ENCODE data around the gene STARD3. TPM values are rescaled to one million over a fixed set of nuclear protein-coding genes. Genes with fewer than 3 reads are reported as not detected.

STARD3 gene
- total RNA-seq, 1 donor from 2014 or later: 51.2 TPM

DNA sequence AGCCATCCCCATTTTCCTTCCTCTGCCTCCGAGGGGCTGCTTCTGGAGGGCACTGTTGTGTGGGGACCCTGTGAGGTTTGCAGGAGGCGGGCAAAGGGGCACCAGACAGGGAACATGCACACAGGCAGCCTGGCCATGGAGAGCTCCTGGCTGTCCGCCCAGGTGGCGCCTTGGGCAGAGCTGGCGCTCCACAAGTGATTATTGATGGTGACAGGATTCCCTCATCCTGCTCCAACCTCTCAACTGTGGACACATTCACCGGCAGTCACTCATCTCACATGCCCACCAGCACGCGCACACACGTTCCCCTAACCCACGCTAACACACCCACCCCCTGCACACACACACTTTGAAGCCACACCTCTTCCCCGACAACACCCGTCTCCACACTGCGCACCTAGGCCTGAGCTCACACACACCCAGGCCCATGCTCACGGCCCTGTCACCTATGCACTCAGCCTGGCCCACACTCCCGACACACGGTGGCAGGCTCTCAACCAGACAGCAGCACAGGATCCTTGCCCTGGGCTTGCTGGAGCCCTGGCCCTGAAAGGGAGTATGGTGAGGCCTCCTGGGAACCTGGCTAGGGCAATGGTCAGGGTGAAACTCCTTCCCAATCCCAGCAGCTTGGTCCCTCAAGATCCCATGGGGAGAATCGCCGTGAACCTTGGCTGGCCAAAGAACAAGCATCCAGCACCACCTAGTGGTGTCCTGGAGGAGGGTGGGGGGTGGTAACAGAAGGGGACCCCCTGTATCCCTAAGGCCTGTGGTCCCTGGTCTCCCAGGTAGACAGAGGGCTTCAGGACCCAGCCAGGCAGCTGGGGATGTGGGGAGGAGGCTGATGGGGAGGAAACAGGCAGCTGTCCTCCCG lies 34.9 kb downstream of the STARD3 start:
- H3K27ac Mint-ChIP-seq (ENCODE audit: unreplicated experiment): no peak overlapping the region
- H2AFZ ChIP-seq (ENCODE audit: low read depth, low read length): no peak overlapping the region
- no peaks in the 10 kb centered on the region for H3K36me3 Mint-ChIP-seq (ENCODE audit: low read depth, unreplicated experiment)
- H3K27me3 Mint-ChIP-seq (ENCODE audit: low read depth, unreplicated experiment): peaks cover 46% of the 10 kb centered on the region
- H3K9me3 Mint-ChIP-seq (ENCODE audit: unreplicated experiment): no peaks in the 10 kb centered on the region
- peaks cover 25% of the 10 kb centered on the region for H3K27me3 ChIP-seq (ENCODE audit: insufficient read depth, low read length)
- peaks cover 3% of the 10 kb centered on the region for H3K4me1 ChIP-seq (ENCODE audit: insufficient read depth, low read length)
- TF ChIP-seq EZH2 (IDR thresholded peaks at IDR 0.05; ENCODE audit: insufficient read depth, low read length): no peak
- TF ChIP-seq, protein P1, sequence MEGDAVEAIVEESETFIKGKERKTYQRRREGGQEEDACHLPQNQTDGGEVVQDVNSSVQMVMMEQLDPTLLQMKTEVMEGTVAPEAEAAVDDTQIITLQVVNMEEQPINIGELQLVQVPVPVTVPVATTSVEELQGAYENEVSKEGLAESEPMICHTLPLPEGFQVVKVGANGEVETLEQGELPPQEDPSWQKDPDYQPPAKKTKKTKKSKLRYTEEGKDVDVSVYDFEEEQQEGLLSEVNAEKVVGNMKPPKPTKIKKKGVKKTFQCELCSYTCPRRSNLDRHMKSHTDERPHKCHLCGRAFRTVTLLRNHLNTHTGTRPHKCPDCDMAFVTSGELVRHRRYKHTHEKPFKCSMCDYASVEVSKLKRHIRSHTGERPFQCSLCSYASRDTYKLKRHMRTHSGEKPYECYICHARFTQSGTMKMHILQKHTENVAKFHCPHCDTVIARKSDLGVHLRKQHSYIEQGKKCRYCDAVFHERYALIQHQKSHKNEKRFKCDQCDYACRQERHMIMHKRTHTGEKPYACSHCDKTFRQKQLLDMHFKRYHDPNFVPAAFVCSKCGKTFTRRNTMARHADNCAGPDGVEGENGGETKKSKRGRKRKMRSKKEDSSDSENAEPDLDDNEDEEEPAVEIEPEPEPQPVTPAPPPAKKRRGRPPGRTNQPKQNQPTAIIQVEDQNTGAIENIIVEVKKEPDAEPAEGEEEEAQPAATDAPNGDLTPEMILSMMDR (IDR thresholded peaks at IDR 0.05; ENCODE audit: insufficient read depth, low read depth, low read length): peak; percentile 52
- H3K4me2 ChIP-seq (ENCODE audit: low read length): no peak overlapping the region
- no peaks in the 10 kb centered on the region for H3K36me3 ChIP-seq (ENCODE audit: insufficient read depth, low read length)
- no peaks in the 10 kb centered on the region for H4K20me1 ChIP-seq (ENCODE audit: insufficient read depth, low read length)
- FAIRE-seq (no peak), DNase-seq (ENCODE audit: low read depth) (peak; percentile 10)
- H3K4me3 ChIP-seq (ENCODE audit: insufficient read depth, low read depth, low read length): no peak overlapping the region
- no peak overlapping the region for H3K9ac ChIP-seq (ENCODE audit: low read length)
- no peaks in the 10 kb centered on the region for H3K9me3 ChIP-seq (ENCODE audit: insufficient read depth, low read depth, low read length)
- no peaks in the 10 kb centered on the region for H3K79me2 ChIP-seq (ENCODE audit: insufficient read depth, low read length)
- H3K27ac ChIP-seq (ENCODE audit: low read depth, low read length): no peak overlapping the region
- no peak overlapping the region for H3K4me3 Mint-ChIP-seq (ENCODE audit: unreplicated experiment)
- H3K4me1 Mint-ChIP-seq (ENCODE audit: low read depth, unreplicated experiment): peaks cover 6% of the 10 kb centered on the region

DNA sequence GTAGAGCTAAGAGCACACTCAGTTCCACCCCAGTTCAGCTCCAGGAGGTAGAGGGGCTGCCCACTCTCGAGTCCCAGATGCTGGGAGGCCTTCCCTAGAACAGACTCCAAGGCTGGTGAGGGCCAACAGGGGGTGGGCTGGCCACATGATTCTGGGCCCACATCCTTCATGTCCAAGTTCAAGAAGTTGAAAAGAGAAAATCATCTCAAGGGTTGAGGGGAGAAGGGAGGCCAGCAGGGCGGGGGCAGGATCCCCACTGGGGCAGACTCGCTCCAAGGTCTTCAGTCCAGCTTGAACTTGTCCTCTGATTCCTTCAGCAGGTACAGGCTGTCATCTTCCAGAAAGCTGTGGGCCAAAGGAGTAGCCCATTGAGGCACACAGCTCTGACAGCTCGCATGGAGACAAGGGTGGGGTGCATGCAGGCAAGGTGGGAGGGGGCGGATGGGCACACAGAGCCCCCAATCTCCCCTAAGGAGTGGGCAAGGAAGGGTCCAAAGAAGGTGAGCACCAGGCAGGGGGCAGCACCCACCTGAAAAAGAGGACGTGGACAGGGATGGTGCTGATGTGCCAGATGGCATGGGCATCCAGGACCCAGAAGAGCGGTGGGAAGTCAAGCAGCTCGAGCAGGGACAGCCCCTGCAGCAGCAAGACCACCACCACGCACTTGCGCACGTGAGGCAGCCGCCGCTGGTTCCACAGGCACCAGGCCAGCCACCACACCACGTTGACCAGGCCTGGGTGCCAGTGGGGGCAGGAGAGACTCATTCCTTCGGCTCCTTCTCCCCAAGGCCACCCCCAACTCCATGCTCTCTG lies 35.8 kb downstream of the STARD3 start:
- DNase-seq (ENCODE audit: low read depth) (no peak), FAIRE-seq (no peak)
- Histone ChIP-seq H3K27me3 (ENCODE audit: insufficient read depth, low read length) (peaks cover 19% of the 10 kb centered on the region), H4K20me1 (ENCODE audit: insufficient read depth, low read length) (no peaks in the 10 kb centered on the region), H3K9me3 (ENCODE audit: insufficient read depth, low read depth, low read length) (no peaks in the 10 kb centered on the region), H2AFZ (ENCODE audit: low read depth, low read length) (no peak overlapping the region), H3K4me3 (ENCODE audit: insufficient read depth, low read depth, low read length) (no peak overlapping the region), H3K79me2 (ENCODE audit: insufficient read depth, low read length) (no peaks in the 10 kb centered on the region), H3K27ac (ENCODE audit: low read depth, low read length) (no peak overlapping the region), H3K4me2 (ENCODE audit: low read length) (no peak overlapping the region), H3K4me1 (ENCODE audit: insufficient read depth, low read length) (no peaks in the 10 kb centered on the region), H3K9ac (ENCODE audit: low read length) (no peak overlapping the region), H3K36me3 (ENCODE audit: insufficient read depth, low read length) (no peaks in the 10 kb centered on the region)
- Mint-ChIP-seq H3K36me3 (ENCODE audit: low read depth, unreplicated experiment) (no peaks in the 10 kb centered on the region), H3K27me3 (ENCODE audit: low read depth, unreplicated experiment) (peaks cover 48% of the 10 kb centered on the region), H3K4me1 (ENCODE audit: low read depth, unreplicated experiment) (peaks cover 6% of the 10 kb centered on the region), H3K9me3 (ENCODE audit: unreplicated experiment) (no peaks in the 10 kb centered on the region), H3K4me3 (ENCODE audit: unreplicated experiment) (no peak overlapping the region), H3K27ac (ENCODE audit: unreplicated experiment) (peak overlapping the region; percentile 58)
- TF ChIP-seq, protein P1 (IDR thresholded peaks at IDR 0.05; ENCODE audit: insufficient read depth, low read depth, low read length): no peak
